HT1080 (cell line): ENCODE measurements around the gene FUNDC2. TPM values are rescaled to one million over a fixed set of nuclear protein-coding genes. Genes with fewer than 3 reads are reported as not detected.
A peak's percentile ranks its signal among the peaks of the same experiment; 100 is the strongest.
"Not testable (repeated sequence)": the region's sequence is repeated elsewhere in the genome, so short reads cannot be mapped to it uniquely, and the experiment has no call there.

Experiments used
- DNase-seq: peaks from one replicate; pipeline ENCODE4 v3.0.0-alpha.2; 2015; ENCODE audit warnings: low read depth
- polyA plus RNA-seq, 2 experiments: library from polyadenylated mRNA; depleted of rRNA; stranded (reverse); fragments of >200 nt; gene quantifications; 2 replicates each; pipeline ENCODE4 v1.2.3, GENCODE V29; 2015
- total RNA-seq: library from RNA; depleted of rRNA; stranded (reverse); fragments of >200 nt; shearing (Covaris generic); gene quantifications from 2 replicates; pipeline ENCODE4 v1.2.3, GENCODE V29; 2014; rRNA removed

FUNDC2 gene
- total RNA-seq = 44.9 and 46.5 TPM in 2 replicates
- polyA plus RNA-seq (2015; cell fraction: cytosol; rRNA removed) = 37.1 and 43.5 TPM in 2 replicates
- polyA plus RNA-seq (2015; cell fraction: nucleus; rRNA removed) = 20.4 and 23.8 TPM in 2 replicates

DNA sequence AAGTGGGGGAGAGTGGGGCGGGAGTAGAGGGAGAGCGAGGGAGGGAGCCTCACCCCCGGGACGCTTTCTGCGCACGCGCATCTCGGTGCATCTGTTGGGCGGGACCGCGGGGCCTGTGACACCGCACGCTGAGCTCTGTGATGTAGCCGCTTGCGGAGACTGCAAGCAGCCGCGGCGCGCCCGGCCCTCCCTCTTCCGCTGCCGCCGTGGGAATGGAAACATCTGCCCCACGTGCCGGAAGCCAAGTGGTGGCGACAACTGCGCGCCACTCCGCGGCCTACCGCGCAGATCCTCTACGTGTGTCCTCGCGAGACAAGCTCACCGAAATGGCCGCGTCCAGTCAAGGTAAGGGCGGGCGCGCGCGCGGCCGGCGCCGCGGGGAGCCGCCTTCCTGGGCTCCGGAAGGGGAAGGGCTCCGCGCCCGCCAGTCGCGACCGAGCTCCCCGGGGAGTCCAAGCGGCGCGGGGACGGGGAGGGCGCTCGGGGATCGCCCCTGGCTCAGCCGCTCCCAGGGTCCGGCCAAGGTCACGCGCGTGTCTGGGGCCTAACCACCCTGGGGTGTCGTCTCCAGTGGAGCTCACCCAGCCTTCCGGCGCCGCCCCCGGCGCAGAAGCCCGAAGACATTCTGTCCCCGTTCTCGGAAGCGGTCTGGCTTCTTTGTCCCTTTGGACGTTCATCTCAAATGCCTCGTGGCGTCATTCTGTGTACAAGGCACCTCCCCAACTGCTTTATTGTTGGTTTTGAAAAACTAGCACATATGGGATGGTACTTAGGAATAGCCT, at the start of gene FUNDC2:
TSS of gene FUNDC2 (plus strand) at position 118 of the 782 bp plus-strand sequence. CDS start at position 213, 95 bp downstream.
- peak; percentile 94 for DNase-seq

GRCh38 chrX:154979629-154980028, 47.0 kb upstream of the FUNDC2 start:
- DNase-seq = no peak

DNA sequence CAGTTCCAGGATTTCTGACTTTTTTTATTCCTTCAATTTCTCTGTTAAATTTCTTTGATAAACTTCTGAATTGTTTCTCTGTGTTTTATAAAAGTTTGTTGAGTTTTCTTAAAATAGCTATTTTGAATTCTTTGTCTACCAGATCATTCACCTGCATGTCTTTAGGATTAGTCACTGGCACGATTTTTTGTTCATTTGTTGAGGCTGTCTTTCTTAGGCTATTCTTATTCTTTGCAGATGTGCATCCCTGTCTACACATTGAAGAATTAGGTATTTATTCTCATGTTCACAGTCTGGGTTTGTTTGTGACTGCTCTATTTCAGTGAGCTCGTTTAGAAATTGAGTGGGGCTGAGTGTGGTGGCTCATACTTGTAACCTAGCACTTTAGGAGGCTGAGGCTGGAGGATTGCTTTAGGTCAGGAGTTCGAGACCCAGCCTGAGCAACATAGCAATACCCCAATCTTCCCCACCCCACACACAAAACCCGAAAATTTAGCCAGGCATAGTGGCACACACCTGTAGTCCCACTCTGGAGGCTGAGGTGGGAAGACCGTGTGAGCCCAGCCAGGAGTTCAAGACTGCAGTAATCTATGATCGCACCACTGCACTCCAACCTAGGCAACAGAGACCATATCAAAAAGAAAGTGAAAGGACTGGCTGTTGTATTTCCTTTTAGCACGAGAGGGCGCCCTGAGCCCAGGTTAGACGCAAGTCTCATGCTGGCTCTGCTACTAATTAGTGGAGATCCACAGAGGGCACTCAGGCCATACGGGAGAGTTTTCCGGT, 46.1 kb upstream of the FUNDC2 start:
- DNase-seq = peak; percentile 68

- DNase-seq = no peak
These were observed 45.6 kb upstream of the FUNDC2 start for GRCh38 chrX:154981116-154981411.

GRCh38 chrX:154986826-154987575, 39.6 kb upstream of the FUNDC2 start:
- DNase-seq = no peak

- no peak for DNase-seq
These were observed 38.7 kb upstream of the FUNDC2 start for GRCh38 chrX:154987940-154988339.

DNA sequence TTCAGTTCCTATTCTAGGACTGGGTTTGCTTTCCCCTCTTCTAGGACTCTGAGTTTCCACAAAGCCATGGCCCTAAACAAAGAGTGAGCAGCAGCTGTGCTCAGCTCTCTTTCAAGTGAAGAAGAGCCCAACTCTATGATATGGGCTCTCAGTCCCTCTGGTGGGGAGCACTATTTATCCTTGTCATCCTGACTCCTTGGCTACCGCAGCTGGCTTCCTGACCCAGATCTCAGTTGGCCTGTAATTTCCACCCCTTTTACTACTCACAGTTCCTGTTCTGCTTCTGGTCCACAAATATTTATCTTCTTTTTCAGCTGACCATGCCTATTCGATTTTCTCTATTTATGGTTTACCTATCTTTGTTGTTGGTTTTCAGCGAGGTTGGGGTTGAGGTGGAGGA, 37.9 kb upstream of the FUNDC2 start:
- DNase-seq = no peak

GRCh38 chrX:154990496-154990895, 36.1 kb upstream of the FUNDC2 start:
- DNase-seq = no peak

DNA sequence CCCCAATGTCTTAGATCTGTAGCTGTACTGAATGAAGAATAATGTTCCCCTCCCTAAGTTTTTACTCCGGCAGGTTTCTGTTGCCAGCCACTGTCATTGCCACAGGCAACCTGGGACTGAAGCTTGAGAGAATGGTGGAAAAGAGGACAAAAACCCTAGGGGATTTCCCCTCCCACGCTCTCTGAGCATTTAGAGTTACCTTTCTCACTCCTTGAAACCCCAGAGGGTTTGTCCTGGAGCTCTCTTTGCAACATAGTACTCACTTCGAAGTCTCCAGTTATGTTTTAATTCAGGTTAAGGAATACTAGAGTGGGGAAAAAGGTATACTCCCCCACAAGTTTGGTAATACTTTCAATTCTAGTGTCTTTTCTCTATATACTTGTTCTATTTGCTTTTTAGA, 35.6 kb upstream of the FUNDC2 start:
- no peak for DNase-seq

- DNase-seq = no peak
These were observed 35.2 kb upstream of the FUNDC2 start for GRCh38 chrX:154991476-154991875.

DNA sequence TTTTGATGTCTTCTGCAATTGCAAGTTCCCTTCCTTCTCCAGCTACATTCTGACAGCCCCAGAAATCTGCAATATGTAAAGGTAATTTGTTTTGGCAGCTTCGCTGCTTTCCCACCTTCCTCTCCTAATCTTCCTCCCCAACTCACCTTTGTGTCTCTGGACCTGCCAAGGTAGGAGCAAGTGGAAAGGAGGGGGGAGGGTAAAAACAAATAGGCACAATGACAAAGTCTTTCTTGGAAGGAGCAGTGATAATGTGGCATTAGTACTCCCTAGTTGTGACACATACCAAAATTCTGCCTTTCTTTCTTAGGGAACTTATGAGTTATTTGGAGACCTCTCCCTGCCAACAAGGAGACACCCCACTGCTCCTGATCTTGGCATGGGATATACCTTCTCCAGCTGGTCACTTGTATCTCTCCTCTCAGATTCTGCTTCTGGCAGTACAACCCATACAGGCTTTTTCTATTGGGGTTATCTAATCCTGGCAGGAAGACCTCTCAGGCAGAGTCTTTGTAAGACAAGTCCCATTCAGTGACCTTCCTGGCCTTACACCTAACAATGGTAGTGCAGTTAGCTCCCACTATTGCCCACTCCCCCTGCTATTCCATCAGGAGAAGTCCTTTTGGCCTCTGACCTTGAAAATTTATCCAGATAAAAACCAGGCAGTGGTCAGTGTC, 28.3 kb upstream of the FUNDC2 start:
- no peak for DNase-seq

DNA sequence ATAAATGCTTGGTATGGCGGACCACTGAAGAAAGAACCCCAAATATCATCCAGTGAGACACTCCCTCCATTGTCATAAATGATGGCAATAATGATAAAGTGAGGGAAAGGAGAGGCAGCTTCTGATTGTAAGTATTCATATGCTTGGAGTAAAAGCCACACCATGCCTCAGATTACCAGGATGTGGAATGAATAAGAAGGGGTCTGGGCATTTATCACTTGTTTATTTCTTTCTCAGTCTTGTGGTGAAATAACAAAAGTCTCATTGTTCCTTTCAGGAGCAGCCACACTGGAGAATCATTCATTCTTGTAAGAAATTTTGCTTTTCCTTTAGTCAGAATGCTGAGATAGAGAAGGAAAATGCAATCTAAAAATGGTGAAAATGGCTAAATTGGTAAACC, 25.8 kb upstream of the FUNDC2 start:
- DNase-seq = peak; percentile 4

- no peak for DNase-seq
These were observed 24.8 kb upstream of the FUNDC2 start for GRCh38 chrX:155001873-155002272.

DNA sequence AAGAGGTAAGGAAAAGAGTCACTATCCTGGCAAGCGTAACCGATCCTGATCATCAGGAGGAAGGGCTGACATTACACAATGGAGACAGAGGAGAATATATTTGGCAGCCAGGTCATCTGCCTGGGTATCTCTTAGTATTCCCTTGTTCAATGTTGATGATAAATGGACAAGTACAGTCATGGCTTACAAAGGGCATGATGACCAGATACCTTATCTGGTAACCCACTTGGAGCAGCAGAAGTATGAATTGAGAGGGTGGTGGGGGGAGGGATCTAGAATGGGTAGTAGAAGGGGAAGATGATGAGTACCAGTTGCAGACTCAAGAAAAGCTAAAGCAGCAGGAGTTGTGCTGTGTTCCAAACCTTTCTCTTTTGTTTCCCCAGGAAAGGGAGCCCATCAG, 21.5 kb upstream of the FUNDC2 start:
- no peak for DNase-seq

DNA sequence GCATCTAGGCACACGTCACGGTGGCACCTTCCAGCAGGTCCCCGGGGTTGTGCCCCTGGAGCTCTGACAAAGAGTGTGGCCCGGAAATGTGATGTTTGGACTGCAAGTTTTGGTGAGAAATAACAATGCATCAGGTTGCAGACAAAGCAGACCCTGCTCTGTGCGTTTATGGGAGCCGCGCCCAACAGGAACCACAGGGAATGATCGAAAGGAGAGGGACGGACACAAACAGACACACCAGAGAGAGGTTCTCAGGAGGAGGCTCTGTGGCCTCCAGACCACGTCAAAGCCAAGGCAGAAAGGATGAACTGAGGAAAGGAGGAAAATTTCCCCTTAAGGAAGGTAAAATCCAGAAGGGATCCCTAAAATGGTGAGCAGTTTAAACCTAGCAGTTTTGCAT, 20.3 kb upstream of the FUNDC2 start:
- not testable (repeated sequence) for DNase-seq

- not testable (repeated sequence) for DNase-seq
These were observed 19.6 kb upstream of the FUNDC2 start for GRCh38 chrX:155006913-155007671.

GRCh38 chrX:155008578-155008977, 18.1 kb upstream of the FUNDC2 start:
- not testable (repeated sequence) for DNase-seq

GRCh38 chrX:155009994-155010472, 16.6 kb upstream of the FUNDC2 start:
- DNase-seq = no peak

- no peak for DNase-seq
These were observed 6.1 kb upstream of the FUNDC2 start for GRCh38 chrX:155020591-155020990.

DNA sequence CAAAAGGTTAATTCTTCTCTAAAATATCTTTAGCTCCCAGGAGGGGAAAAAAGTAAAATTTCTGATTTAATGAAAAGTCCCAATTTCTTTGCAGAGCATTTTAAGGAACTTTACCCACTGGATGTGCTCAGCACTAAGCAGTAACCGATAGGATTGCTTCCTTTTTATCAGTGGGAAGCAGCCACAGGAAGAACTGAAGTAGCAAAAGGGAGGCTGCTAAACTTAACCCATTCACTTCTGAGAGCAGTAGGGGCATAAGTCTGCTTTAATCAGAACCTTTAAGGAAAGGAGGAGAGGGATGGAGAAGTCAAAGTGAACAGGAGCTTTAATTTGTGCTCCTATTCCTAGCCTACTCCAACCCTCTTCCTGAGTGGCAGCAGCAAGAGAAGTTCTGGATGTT, 4.1 kb upstream of the FUNDC2 start, which contains the start of gene F8:
TSS of gene F8 (minus strand) at position 139 of the 400 bp plus-strand sequence. CDS start 171 bp downstream, outside the sequence.
- no peak for DNase-seq
